Breast epithelium (tissue), 3 donors: ENCODE measurements around the gene AVPR1B.

Experiments
- CTCF ChIP-seq, 3 donors: fragments of 450-650 bp; IDR thresholded peaks; one replicate each; pipeline ENCODE4 v1.5.1; 2016 to 2017; ENCODE audit warnings: antibody characterized with exemption in 3 of 3, mild to moderate bottlenecking in 3 of 3, moderate library complexity in 3 of 3
- POLR2AphosphoS5 ChIP-seq, 3 donors: sonication (generic); formaldehyde crosslinking; IDR thresholded peaks; one replicate each; pipeline ENCODE4 v1.6.1; 2017; ENCODE audit warnings: antibody characterized with exemption in 3 of 3

- TF ChIP-seq CTCF (IDR thresholded peaks at IDR 0.05) (no peak), POLR2AphosphoS5 (IDR thresholded peaks at IDR 0.05) (no peak)
Measured at GRCh38 chr1:206136241-206136640, 19.1 kb upstream of the AVPR1B start.
